Epithelial cell of proximal tubule (primary cell): ENCODE measurements around the gene MANSC4. TPM values are rescaled to one million over a fixed set of nuclear protein-coding genes. Genes with fewer than 3 reads are reported as not detected.
"Not testable (repeated sequence)": the region's sequence is repeated elsewhere in the genome, so short reads cannot be mapped to it uniquely, and the experiment has no call there.

Experiments used
- DNase-seq: peaks from one replicate; pipeline ENCODE4 v3.0.0-alpha.2; 2011; ENCODE audit warnings: low read depth
- H3K4me3 ChIP-seq: 2 replicates; pipeline ENCODE4 v1.5.1; 2011; ENCODE audit warnings: low read depth, mild to moderate bottlenecking, low read length
- CTCF ChIP-seq: conservative IDR thresholded peaks from 2 replicates; pipeline ENCODE4 v1.5.1; 2012; ENCODE audit warnings: low read depth, mild to moderate bottlenecking, low read length
- total RNA-seq: library from RNA; depleted of rRNA; stranded (reverse); fragments of >200 nt; gene quantifications from 2 replicates; pipeline ENCODE4 v1.2.3, GENCODE V29; 2015

Gene MANSC4
- total RNA-seq, 1 donor from 2014 or later, result not detected

- no peak overlapping the region for H3K4me3 ChIP-seq
These were observed 36.4 kb downstream of the MANSC4 start for GRCh38 chr12:27743601-27744000.

GRCh38 chr12:27734321-27734720 lies 45.7 kb downstream of the MANSC4 start:
- not testable (repeated sequence) for DNase-seq, H3K4me3 ChIP-seq

More at GRCh38 chr12:27743601-27744000, 36.4 kb downstream of the MANSC4 start:
- TF ChIP-seq CTCF, result no peak
- DNase-seq, result no peak

- no peak for TF ChIP-seq CTCF
- no peak overlapping the region for H3K4me3 ChIP-seq
- DNase-seq, result no peak
These were observed 46.2 kb downstream of the MANSC4 start for GRCh38 chr12:27733791-27734190.

GRCh38 chr12:27733052-27733656 lies 46.9 kb downstream of the MANSC4 start:
- DNase-seq, result no peak
- TF ChIP-seq CTCF, result peak; percentile 95
- no peak overlapping the region for H3K4me3 ChIP-seq

GRCh38 chr12:27732281-27732680 lies 47.8 kb downstream of the MANSC4 start:
- peak; percentile 63 for TF ChIP-seq CTCF
- H3K4me3 ChIP-seq, result no peak overlapping the region
- DNase-seq, result no peak

- DNase-seq, result no peak
- no peak overlapping the region for H3K4me3 ChIP-seq
- TF ChIP-seq CTCF, result no peak
These were observed 49.9 kb downstream of the MANSC4 start for GRCh38 chr12:27730097-27730588.

- no peak overlapping the region for H3K4me3 ChIP-seq
- no peak for DNase-seq
- no peak for TF ChIP-seq CTCF
These were observed 56.8 kb downstream of the MANSC4 start for GRCh38 chr12:27723212-27723611.

Other genes with a start within 250 kb of the MANSC4 start
- 3.6 TPM in 1 of 2 replicates, not detected in the other for gene REP15, start 83.8 kb downstream of the MANSC4 start, total RNA-seq
- 64.8 and 71.0 TPM in 2 replicates for gene MRPS35, start 69.4 kb downstream of the MANSC4 start, total RNA-seq
- 16.9 TPM in 2 replicates for gene KLHL42, start within 50 bp of the MANSC4 start, total RNA-seq
- gene PTHLH, start 192.5 kb upstream of the MANSC4 start, total RNA-seq, result 0.81 and 1.1 TPM in 2 replicates